Gastrocnemius medialis (tissue), 4 donors: ENCODE measurements around the gene PANK4. TPM values are rescaled to one million over a fixed set of nuclear protein-coding genes. Genes with fewer than 3 reads are reported as not detected.

Source experiments
- ATAC-seq, 2 donors: fragments of 150-250 bp; one replicate each; pipeline ENCODE4 v1.9.1; 2016
- DNase-seq, 2 donors: peaks; one replicate each; pipeline ENCODE4 v3.0.0-alpha.2; 2019
- H3K27ac ChIP-seq, 4 donors: fragments of 200-600 bp; sonication (generic); 1 replicate in 1 of 4; 2 replicates in 3 of 4; pipeline ENCODE4 v1.5.1; 2016 to 2018; ENCODE audit warnings: mild to moderate bottlenecking in 2 of 4, moderate library complexity in 1 of 4
- H3K27me3 ChIP-seq, 3 donors: fragments of 200-600 bp; sonication (generic) in 2 of 3; 1 replicate in 1 of 3; 2 replicates in 2 of 3; pipeline versions ENCODE4 v1.5.1 to v1.6.0; 2016 to 2019; ENCODE audit warnings: mild to moderate bottlenecking in 1 of 3, moderate library complexity in 1 of 3
- H3K36me3 ChIP-seq, 2 donors: fragments of 200-600 bp; sonication (generic) in 1 of 2; one replicate each; pipeline ENCODE4 v1.5.1; 2017 to 2018
- H3K4me1 ChIP-seq, 2 donors: fragments of 200-600 bp; sonication (generic) in 1 of 2; one replicate each; pipeline ENCODE4 v1.5.1; 2016 to 2017; ENCODE audit warnings: mild to moderate bottlenecking in 2 of 2
- H3K4me3 ChIP-seq, 4 donors: fragments of 200-600 bp; sonication (generic) in 3 of 4; 1 replicate in 1 of 4; 2 replicates in 3 of 4; pipeline ENCODE4 v1.5.1; 2016 to 2019; ENCODE audit warnings: mild to moderate bottlenecking in 2 of 4
- H3K9me3 ChIP-seq, 3 donors: fragments of 200-600 bp; sonication (generic) in 2 of 3; 1 replicate in 1 of 3; 2 replicates in 2 of 3; pipeline ENCODE4 v1.5.1; 2016 to 2019
- CTCF ChIP-seq, 5 experiments: fragments of 450-650 bp in 3 of 5; fragments of 200-600 bp in 2 of 5; sonication (generic) in 2 of 5; IDR thresholded peaks in 4 of 5; conservative IDR thresholded peaks in 1 of 5; 1 replicate in 4 of 5; 2 replicates in 1 of 5; pipeline ENCODE4 v1.5.1; 2016 to 2019; ENCODE audit warnings: antibody characterized with exemption in 5 of 5, mild to moderate bottlenecking in 3 of 5, moderate library complexity in 3 of 5
- POLR2A ChIP-seq, 2 donors: fragments of 450-650 bp; IDR thresholded peaks; one replicate each; pipeline ENCODE4 v1.6.1; 2017; ENCODE audit warnings: antibody characterized with exemption in 2 of 2, mild to moderate bottlenecking in 2 of 2, moderate library complexity in 2 of 2
- in situ Hi-C, 4 donors: fragments of 200-750 bp; cut with MboI; loops; one replicate each; pipeline versions ENCODE4 v1.15.0 to v1.8.0; 2017; ENCODE audit warnings: low sequenced_read_pairs in 4 of 4
- intact Hi-C: fragments of 100-400 bp; cut with DNase I; formaldehyde crosslinking; loops from one replicate; pipeline ENCODE4 v1.15.1; 2023; ENCODE audit warnings: low total_unique reads
- total RNA-seq, 4 donors: library from RNA; depleted of rRNA; stranded (reverse); fragments of >200 nt; gene quantifications; one replicate each; pipeline versions ENCODE4 v1.1.0 to v1.2.3, GENCODE V29; 2016

Gene PANK4
- total RNA-seq, 4 donors from 2014 or later = 27.5 to 54.2 (median 38.5) TPM

GRCh38 chr1:2516946-2517345 is 9.4 kb downstream of the PANK4 start:
- intact Hi-C loops = no loop called here
- H3K9me3 ChIP-seq = no peaks in the 10 kb centered on the region
- no peak overlapping the region for H3K4me3 ChIP-seq
- H3K27ac ChIP-seq = no peak overlapping the region
- no peak for TF ChIP-seq CTCF (IDR thresholded peaks at IDR 0.05 in 4 of 5, conservative IDR thresholded peaks at IDR 0.05 in 1 of 5)
- TF ChIP-seq POLR2A (IDR thresholded peaks at IDR 0.05) = no peak
- ATAC-seq (no peak), DNase-seq (no peak)
- H3K27me3 ChIP-seq = no peaks in the 10 kb centered on the region
- in situ Hi-C loops = no loop called here
- peaks cover 0 to 98% of the 10 kb centered on the region in 2 donors for H3K36me3 ChIP-seq
- H3K4me1 ChIP-seq = no peaks in the 10 kb centered on the region

DNA sequence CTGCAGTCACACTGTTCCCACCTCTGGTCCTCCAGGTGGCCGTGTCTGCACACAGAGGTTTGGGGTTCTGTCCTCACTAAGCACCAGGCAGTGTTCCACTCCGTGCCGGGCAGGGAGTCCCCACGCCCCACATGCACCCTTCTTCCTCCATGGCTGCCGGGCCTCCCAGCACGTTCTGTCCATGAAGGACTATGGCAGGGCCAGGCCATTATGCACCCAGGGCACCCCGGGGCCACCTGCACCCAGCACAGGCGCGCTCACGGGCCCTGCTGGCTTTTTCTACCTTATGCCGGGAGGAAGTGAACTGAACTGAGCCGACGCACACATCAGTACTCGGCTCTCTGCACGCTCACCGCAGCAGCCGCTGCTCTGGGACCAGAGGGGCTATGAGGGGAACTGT is 10.3 kb downstream of the PANK4 start:
- no peak for ATAC-seq
- H3K27ac ChIP-seq = no peak overlapping the region
- in situ Hi-C loops = no loop called here
- H3K36me3 ChIP-seq = peaks cover 0 to 99% of the 10 kb centered on the region in 2 donors
- no peaks in the 10 kb centered on the region for H3K27me3 ChIP-seq
- intact Hi-C loops = no loop called here
- no peak overlapping the region for H3K4me3 ChIP-seq
- TF ChIP-seq CTCF (IDR thresholded peaks at IDR 0.05 in 4 of 5, conservative IDR thresholded peaks at IDR 0.05 in 1 of 5) = no peak
- no peaks in the 10 kb centered on the region for H3K9me3 ChIP-seq
- no peak for DNase-seq
- no peaks in the 10 kb centered on the region for H3K4me1 ChIP-seq

GRCh38 chr1:2515763-2516080 is 10.7 kb downstream of the PANK4 start:
- TF ChIP-seq CTCF (IDR thresholded peaks at IDR 0.05 in 4 of 5, conservative IDR thresholded peaks at IDR 0.05 in 1 of 5) (no peak), POLR2A (IDR thresholded peaks at IDR 0.05) (no peak)
- intact Hi-C loops = no loop called here
- Histone ChIP-seq H3K4me1 (no peaks in the 10 kb centered on the region), H3K4me3 (no peak overlapping the region), H3K27ac (no peak overlapping the region), H3K36me3 (peaks cover 0 to 99% of the 10 kb centered on the region in 2 donors), H3K9me3 (no peaks in the 10 kb centered on the region), H3K27me3 (no peaks in the 10 kb centered on the region)
- DNase-seq = no peak
- in situ Hi-C loops = no loop called here
- ATAC-seq = no peak

DNA sequence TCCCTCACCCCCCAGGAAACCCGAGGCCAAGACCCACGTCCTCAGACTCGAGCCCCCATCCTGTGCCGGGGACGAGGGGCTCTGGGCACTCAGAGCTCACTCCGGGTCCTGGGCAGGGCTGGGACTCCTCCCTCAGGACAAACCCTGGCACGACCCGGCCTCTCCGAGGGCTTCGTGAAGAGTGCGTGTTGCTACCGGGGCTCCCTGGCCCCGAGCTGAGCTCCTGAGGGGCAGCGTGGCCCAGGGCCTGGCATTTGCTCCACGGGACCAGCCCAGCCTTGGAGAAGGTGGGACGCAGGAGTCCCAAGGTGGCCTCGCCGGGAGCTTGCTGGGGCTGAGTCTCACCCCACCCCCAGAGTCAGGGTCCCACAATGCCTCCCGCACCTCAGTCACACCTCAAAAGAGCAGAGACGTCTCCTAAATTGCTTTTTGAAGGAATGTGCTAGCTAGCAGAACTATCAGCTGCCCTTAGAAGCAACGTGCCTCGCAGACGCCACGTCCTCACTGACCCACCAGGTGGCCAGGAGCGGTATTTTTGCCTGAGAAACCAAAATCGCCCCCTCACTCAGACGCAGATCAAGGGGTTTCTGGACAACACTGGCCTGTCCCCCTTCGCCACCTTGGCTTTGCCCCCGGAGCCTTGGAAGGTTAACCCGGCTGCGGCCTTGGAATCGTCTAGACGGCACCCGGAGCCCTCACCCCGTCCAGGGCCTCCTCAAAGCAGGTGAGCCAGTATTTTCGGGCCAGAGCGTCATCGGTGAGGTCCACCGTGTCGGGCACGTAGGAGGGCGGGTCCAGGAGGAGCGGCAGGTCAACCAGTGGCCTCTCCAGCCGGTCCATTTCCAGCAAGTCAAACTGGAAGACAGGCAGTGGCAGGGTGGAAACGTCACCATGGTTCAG is 11.3 kb downstream of the PANK4 start:
- H3K4me3 ChIP-seq = no peak overlapping the region
- in situ Hi-C loops = no loop called here
- H3K9me3 ChIP-seq = no peaks in the 10 kb centered on the region
- H3K27me3 ChIP-seq = no peaks in the 10 kb centered on the region
- no peak overlapping the region for H3K27ac ChIP-seq
- intact Hi-C loops = no loop called here
- H3K36me3 ChIP-seq = peaks cover 0 to 99% of the 10 kb centered on the region in 2 donors
- no peaks in the 10 kb centered on the region for H3K4me1 ChIP-seq
- no peak for ATAC-seq
- no peak for DNase-seq
- no peak for TF ChIP-seq CTCF (IDR thresholded peaks at IDR 0.05 in 4 of 5, conservative IDR thresholded peaks at IDR 0.05 in 1 of 5)
- TF ChIP-seq POLR2A (IDR thresholded peaks at IDR 0.05) = no peak
